DMS53 (cell line): ENCODE results near the gene CD109.
"Not testable (repeated sequence)": the region's sequence is repeated elsewhere in the genome, so short reads cannot be mapped to it uniquely, and the experiment has no call there.

Experiments used
- DNase-seq: peaks from one replicate; lab custom pipeline; 2025; lab: John Stamatoyannopoulos, UW

The CD109 gene

GRCh38 chr6:73791336-73791735 lies 95.3 kb downstream of the CD109 start:
- no peak for DNase-seq

- DNase-seq, result peak; percentile 15
Observed at GRCh38 chr6:73792738-73793137, 96.7 kb downstream of the CD109 start.

GRCh38 chr6:73796881-73797280 lies 100.9 kb downstream of the CD109 start:
- DNase-seq, result no peak

- peak; percentile 21 for DNase-seq
Observed at GRCh38 chr6:73797861-73798260, 101.9 kb downstream of the CD109 start.

GRCh38 chr6:73798592-73798991 lies 102.6 kb downstream of the CD109 start:
- peak; percentile 75 for DNase-seq

GRCh38 chr6:73800997-73801396 lies 105.0 kb downstream of the CD109 start:
- DNase-seq, result peak; percentile 17

GRCh38 chr6:73801652-73802268 lies 105.8 kb downstream of the CD109 start:
- DNase-seq, result peak; percentile 68

GRCh38 chr6:73802366-73802765 lies 106.4 kb downstream of the CD109 start:
- DNase-seq, result no peak

- DNase-seq, result peak; percentile 82
Observed at GRCh38 chr6:73803562-73804241, 107.7 kb downstream of the CD109 start.

GRCh38 chr6:73805221-73805620 lies 109.2 kb downstream of the CD109 start:
- DNase-seq, result not testable (repeated sequence)

GRCh38 chr6:73805982-73806381 lies 110.0 kb downstream of the CD109 start:
- not testable (repeated sequence) for DNase-seq

GRCh38 chr6:73811706-73812105 lies 115.7 kb downstream of the CD109 start:
- no peak for DNase-seq

GRCh38 chr6:73817253-73817652 lies 121.2 kb downstream of the CD109 start:
- DNase-seq, result no peak

- DNase-seq, result peak; percentile 80
Observed at GRCh38 chr6:73823046-73823735, 127.2 kb downstream of the CD109 start.

GRCh38 chr6:73823832-73824231 lies 127.8 kb downstream of the CD109 start:
- peak; percentile 27 for DNase-seq

GRCh38 chr6:73826571-73826970 lies 130.6 kb downstream of the CD109 start:
- no peak for DNase-seq

GRCh38 chr6:73830119-73830518 lies 134.1 kb downstream of the CD109 start:
- no peak for DNase-seq

GRCh38 chr6:73832313-73832712 lies 136.3 kb downstream of the CD109 start:
- DNase-seq, result no peak

GRCh38 chr6:73844696-73845095 lies 148.7 kb downstream of the CD109 start:
- not testable (repeated sequence) for DNase-seq

GRCh38 chr6:73851048-73851447 lies 155.0 kb downstream of the CD109 start:
- not testable (repeated sequence) for DNase-seq

- DNase-seq, result peak; percentile 84
Observed at GRCh38 chr6:73854998-73855718, 159.2 kb downstream of the CD109 start.

GRCh38 chr6:73857341-73857890 lies 161.4 kb downstream of the CD109 start:
- no peak for DNase-seq
